Measurements from ENCODE around the gene GSG1.

Gene GSG1

GRCh38 chr12:13127444-13127843 lies 24.0 kb upstream of the GSG1 start:
- no peaks in the 10 kb centered on the region for H3K27me3 Mint-ChIP-seq
- no peaks in the 10 kb centered on the region for H3K9me3 Mint-ChIP-seq
- no peaks in the 10 kb centered on the region for H3K4me1 Mint-ChIP-seq
- no peak overlapping the region for H3K27ac Mint-ChIP-seq
- H3K4me3 Mint-ChIP-seq: no peak overlapping the region
- H3K36me3 Mint-ChIP-seq: no peaks in the 10 kb centered on the region

DNA sequence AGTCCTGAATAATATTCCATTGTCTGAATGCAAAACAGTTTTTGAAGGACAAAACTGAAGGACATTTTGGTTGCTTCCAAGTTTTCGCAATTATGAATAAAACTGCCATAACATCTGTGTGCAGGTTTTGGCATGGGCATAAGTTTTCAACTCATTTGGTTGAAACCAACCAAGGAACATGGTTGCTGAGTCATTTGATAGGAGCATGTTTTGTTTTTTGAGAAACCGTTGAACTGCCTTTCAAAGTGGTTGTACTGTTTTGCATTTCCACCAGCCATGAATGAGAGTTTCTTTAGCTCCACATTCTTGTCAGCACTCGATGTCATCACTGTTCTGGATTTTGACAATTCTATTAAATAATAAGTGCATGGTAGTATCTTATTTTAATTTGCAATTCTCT lies 23.0 kb upstream of the GSG1 start:
- H3K4me1 Mint-ChIP-seq: no peaks in the 10 kb centered on the region
- H3K9me3 Mint-ChIP-seq: no peaks in the 10 kb centered on the region
- no peak overlapping the region for H3K27ac Mint-ChIP-seq
- H3K36me3 Mint-ChIP-seq: no peaks in the 10 kb centered on the region
- no peak overlapping the region for H3K4me3 Mint-ChIP-seq
- no peaks in the 10 kb centered on the region for H3K27me3 Mint-ChIP-seq

GRCh38 chr12:13125996-13126395 lies 22.5 kb upstream of the GSG1 start:
- Mint-ChIP-seq H3K9me3 (no peaks in the 10 kb centered on the region), H3K4me1 (no peaks in the 10 kb centered on the region), H3K4me3 (no peak overlapping the region), H3K36me3 (no peaks in the 10 kb centered on the region), H3K27me3 (no peaks in the 10 kb centered on the region), H3K27ac (no peak overlapping the region)

- H3K27me3 Mint-ChIP-seq: no peaks in the 10 kb centered on the region
- no peaks in the 10 kb centered on the region for H3K36me3 Mint-ChIP-seq
- H3K27ac Mint-ChIP-seq: no peak overlapping the region
- H3K9me3 Mint-ChIP-seq: no peaks in the 10 kb centered on the region
- no peak overlapping the region for H3K4me3 Mint-ChIP-seq
- H3K4me1 Mint-ChIP-seq: no peaks in the 10 kb centered on the region
Observed at GRCh38 chr12:13124656-13125505, 21.4 kb upstream of the GSG1 start.

GRCh38 chr12:13121568-13121967 lies 18.1 kb upstream of the GSG1 start:
- Mint-ChIP-seq H3K4me3 (no peak overlapping the region), H3K4me1 (no peaks in the 10 kb centered on the region), H3K9me3 (no peaks in the 10 kb centered on the region), H3K27ac (no peak overlapping the region), H3K36me3 (no peaks in the 10 kb centered on the region), H3K27me3 (no peaks in the 10 kb centered on the region)

DNA sequence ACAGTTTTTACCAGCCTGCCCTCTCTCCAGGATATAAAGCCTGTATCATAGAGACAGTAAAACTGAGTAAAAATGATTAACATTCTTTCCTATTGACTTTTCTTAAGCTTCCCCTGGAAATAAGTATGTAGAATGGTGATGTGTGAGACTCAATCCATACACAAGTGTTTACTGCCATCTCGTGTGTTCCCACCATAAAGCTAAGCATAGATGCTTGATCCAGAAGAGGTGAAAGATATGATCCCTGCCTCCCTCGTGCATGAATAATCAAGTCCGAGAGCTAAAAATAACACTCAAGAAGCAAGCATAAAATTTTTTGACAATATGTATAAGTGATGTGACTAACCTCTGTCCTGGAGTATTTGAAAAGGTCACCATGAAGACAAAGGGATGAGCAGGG lies 16.9 kb upstream of the GSG1 start:
- Mint-ChIP-seq H3K27ac (no peak overlapping the region), H3K4me3 (no peak overlapping the region), H3K9me3 (no peaks in the 10 kb centered on the region)

GRCh38 chr12:13119826-13120225 lies 16.4 kb upstream of the GSG1 start:
- H3K27ac Mint-ChIP-seq: no peak overlapping the region
- H3K4me1 Mint-ChIP-seq: no peaks in the 10 kb centered on the region
- no peaks in the 10 kb centered on the region for H3K36me3 Mint-ChIP-seq
- H3K4me3 Mint-ChIP-seq: no peak overlapping the region
- no peaks in the 10 kb centered on the region for H3K9me3 Mint-ChIP-seq
- H3K27me3 Mint-ChIP-seq: no peaks in the 10 kb centered on the region

More for the DNA sequence above, 16.9 kb upstream of the GSG1 start:
- Mint-ChIP-seq H3K4me1 (no peaks in the 10 kb centered on the region), H3K36me3 (no peaks in the 10 kb centered on the region), H3K27me3 (no peaks in the 10 kb centered on the region)

- no peaks in the 10 kb centered on the region for H3K36me3 Mint-ChIP-seq
- no peaks in the 10 kb centered on the region for H3K4me1 Mint-ChIP-seq
- H3K27me3 Mint-ChIP-seq: no peaks in the 10 kb centered on the region
- no peak overlapping the region for H3K4me3 Mint-ChIP-seq
- no peak overlapping the region for H3K27ac Mint-ChIP-seq
- H3K9me3 Mint-ChIP-seq: no peaks in the 10 kb centered on the region
Observed at GRCh38 chr12:13117029-13117428, 13.6 kb upstream of the GSG1 start.

- Mint-ChIP-seq H3K4me3 (no peak overlapping the region), H3K4me1 (no peaks in the 10 kb centered on the region), H3K27me3 (no peaks in the 10 kb centered on the region), H3K36me3 (no peaks in the 10 kb centered on the region), H3K27ac (no peak overlapping the region), H3K9me3 (no peaks in the 10 kb centered on the region)
Observed at GRCh38 chr12:13116259-13116658, 12.8 kb upstream of the GSG1 start.

- Mint-ChIP-seq H3K9me3 (no peaks in the 10 kb centered on the region), H3K36me3 (no peaks in the 10 kb centered on the region), H3K4me1 (no peaks in the 10 kb centered on the region), H3K27me3 (no peaks in the 10 kb centered on the region), H3K27ac (no peak overlapping the region), H3K4me3 (no peak overlapping the region)
Observed at GRCh38 chr12:13114251-13115052, 11.0 kb upstream of the GSG1 start.

DNA sequence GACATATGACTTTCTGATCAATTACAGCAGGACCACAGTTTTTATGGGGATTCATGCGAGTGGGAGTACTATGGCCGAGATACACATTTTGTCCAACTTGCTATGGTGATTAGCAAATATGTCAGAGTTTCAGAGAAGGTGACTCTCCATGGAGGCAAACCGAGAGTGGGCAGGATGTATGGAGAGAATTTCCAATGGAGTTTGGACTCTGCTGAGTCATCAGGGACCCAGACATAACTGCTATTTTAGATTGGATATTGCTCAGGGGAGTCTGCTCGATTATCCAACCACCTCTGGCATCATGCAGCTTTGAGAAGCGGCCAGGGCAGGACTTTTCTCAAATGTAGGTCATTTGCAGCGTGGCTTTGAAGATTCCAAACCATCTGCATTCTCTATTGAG lies 9.5 kb upstream of the GSG1 start:
- Mint-ChIP-seq H3K4me1 (no peaks in the 10 kb centered on the region), H3K9me3 (no peaks in the 10 kb centered on the region), H3K27ac (no peak overlapping the region), H3K4me3 (no peak overlapping the region), H3K36me3 (no peaks in the 10 kb centered on the region), H3K27me3 (no peaks in the 10 kb centered on the region)

- Mint-ChIP-seq H3K36me3 (no peaks in the 10 kb centered on the region), H3K4me3 (no peak overlapping the region), H3K27ac (no peak overlapping the region), H3K27me3 (no peaks in the 10 kb centered on the region), H3K9me3 (no peaks in the 10 kb centered on the region), H3K4me1 (peaks cover 19% of the 10 kb centered on the region)
Observed at GRCh38 chr12:13106666-13107065, 3.2 kb upstream of the GSG1 start.

GRCh38 chr12:13105781-13106180 lies 2.3 kb upstream of the GSG1 start:
- Mint-ChIP-seq H3K27ac (no peak overlapping the region), H3K27me3 (no peaks in the 10 kb centered on the region), H3K9me3 (no peaks in the 10 kb centered on the region), H3K4me1 (peaks cover 23% of the 10 kb centered on the region), H3K36me3 (no peaks in the 10 kb centered on the region), H3K4me3 (no peak overlapping the region)

- peaks cover 37% of the 10 kb centered on the region for H3K4me1 Mint-ChIP-seq
- no peak overlapping the region for H3K4me3 Mint-ChIP-seq
- H3K27me3 Mint-ChIP-seq: no peaks in the 10 kb centered on the region
- H3K27ac Mint-ChIP-seq: peak overlapping the region; percentile 48
- H3K36me3 Mint-ChIP-seq: no peaks in the 10 kb centered on the region
- no peaks in the 10 kb centered on the region for H3K9me3 Mint-ChIP-seq
Observed at GRCh38 chr12:13104409-13104808, 942 bp upstream of the GSG1 start.

DNA sequence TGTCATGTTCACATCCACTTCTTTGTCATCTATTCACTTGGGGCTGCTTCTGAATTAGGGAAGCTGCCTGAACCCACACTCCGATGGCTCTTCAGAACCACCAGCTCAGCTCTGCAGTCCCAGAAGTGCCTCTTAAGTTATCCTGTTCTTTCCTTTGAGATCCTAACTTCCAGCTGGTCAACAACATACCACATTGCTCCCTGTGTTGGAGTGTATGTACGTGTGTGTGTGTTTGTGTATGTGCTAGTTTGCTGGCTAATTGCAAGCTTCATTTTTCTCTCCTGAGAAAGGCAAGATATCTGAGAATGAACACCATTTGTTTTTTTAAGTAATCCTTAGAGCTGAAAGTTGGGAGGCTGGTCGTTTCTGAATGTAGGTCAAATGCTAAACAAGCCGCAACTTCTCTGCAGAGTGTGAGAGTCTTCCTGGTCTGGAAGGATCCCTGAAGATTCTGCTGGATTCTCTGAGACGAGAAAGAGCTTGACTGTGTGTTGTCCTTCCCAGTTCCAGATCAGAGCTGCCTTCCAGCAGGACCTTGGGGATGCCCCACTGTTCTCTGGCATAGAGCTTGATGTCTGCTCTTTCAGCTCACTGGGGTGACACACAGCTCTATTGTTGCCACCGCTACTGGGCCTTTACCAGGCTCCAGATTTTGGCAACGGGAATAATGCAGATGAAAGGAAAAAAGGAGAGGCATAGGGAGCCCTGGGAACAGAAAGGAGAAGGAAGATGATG lies 839 bp downstream of the GSG1 start:
- peaks cover 55% of the 10 kb centered on the region for H3K4me1 Mint-ChIP-seq
- H3K9me3 Mint-ChIP-seq: no peaks in the 10 kb centered on the region
- H3K36me3 Mint-ChIP-seq: no peaks in the 10 kb centered on the region
- peak overlapping the region; percentile 84 for H3K4me3 Mint-ChIP-seq
- H3K27ac Mint-ChIP-seq: peak overlapping the region; percentile 70
- no peaks in the 10 kb centered on the region for H3K27me3 Mint-ChIP-seq
